ENCODE data around the gene ITPKB. TPM values are rescaled to one million over a fixed set of nuclear protein-coding genes. Genes with fewer than 3 reads are reported as not detected.

ITPKB gene
- total and polyA plus RNA-seq, 3 experiments from 2014 or later, result 37.7 to 50.1 (median 39.6) TPM

- peak overlapping the region in 7 of 8 donors; percentile 83 to 99 (median 88) for H3K27ac Mint-ChIP-seq
- H3K4me3 ChIP-seq (ENCODE audit: low read length), result no peak overlapping the region
- H3K36me3 Mint-ChIP-seq, result peaks cover 0 to 56% (median 0%) of the 10 kb centered on the region in 3 donors
- peaks cover 74% of the 10 kb centered on the region for H3K4me1 ChIP-seq (ENCODE audit: insufficient read depth, low read length)
- no peaks in the 10 kb centered on the region for H3K27me3 Mint-ChIP-seq
- H3K36me3 ChIP-seq (ENCODE audit: insufficient read depth, low read length), result peaks cover 3% of the 10 kb centered on the region
- no peak overlapping the region for H3K27ac ChIP-seq (ENCODE audit: low read depth, low read length)
- H3K4me3 Mint-ChIP-seq, result peak overlapping the region in 3 of 7 donors; percentile 15 to 48 (median 25)
- CTCF ChIA-PET, result interaction anchor here (0.7 to 1.6 kb wide), 3 partner anchors 14 to 73 kb away, joined by 3 to 4 read pairs (median 3); no protein-coding TSS in a partner anchor
- DNase-seq, result peak in 1 of 5 donors; percentile 36
- H3K4me1 Mint-ChIP-seq, result peaks cover 16 to 94% (median 90%) of the 10 kb centered on the region in 3 donors
- no peaks in the 10 kb centered on the region for H3K27me3 ChIP-seq (ENCODE audit: insufficient read depth, low read length, poor library complexity, severe bottlenecking)
- no peaks in the 10 kb centered on the region for H3K9me3 ChIP-seq (ENCODE audit: low read length)
- POLR2A ChIA-PET, result interaction anchor here (0.6 to 1.0 kb wide), 2 partner anchors 14 to 63 kb away, joined by 3 to 4 read pairs; no protein-coding TSS in a partner anchor
- H3K9me3 Mint-ChIP-seq, result no peaks in the 10 kb centered on the region
Observed at GRCh38 chr1:226666164-226666506, 72.9 kb downstream of the ITPKB start.

- H3K27ac ChIP-seq (ENCODE audit: low read depth, low read length), result no peak overlapping the region
- peak overlapping the region; percentile 43 to 67 (median 56) for H3K4me3 Mint-ChIP-seq
- H3K27ac Mint-ChIP-seq, result peak overlapping the region in 7 of 8 donors; percentile 85 to 99 (median 98)
- POLR2A ChIA-PET, result interaction anchor here (0.5 to 1.0 kb wide), 3 partner anchors 15 to 149 kb away, joined by 3 to 4 read pairs (median 3); no protein-coding TSS in a partner anchor
- no peaks in the 10 kb centered on the region for H3K27me3 ChIP-seq (ENCODE audit: insufficient read depth, low read length, poor library complexity, severe bottlenecking)
- H3K4me1 ChIP-seq (ENCODE audit: insufficient read depth, low read length), result peaks cover 69% of the 10 kb centered on the region
- no peaks in the 10 kb centered on the region for H3K9me3 Mint-ChIP-seq
- peaks cover 0 to 56% (median 0%) of the 10 kb centered on the region in 3 donors for H3K36me3 Mint-ChIP-seq
- CTCF ChIA-PET, result interaction anchor here (0.7 to 1.7 kb wide), 5 partner anchors 14 to 155 kb away, joined by 3 to 4 read pairs (median 3); no protein-coding TSS in a partner anchor
- peak in 1 of 5 donors; percentile 45 for DNase-seq
- peaks cover 3% of the 10 kb centered on the region for H3K36me3 ChIP-seq (ENCODE audit: insufficient read depth, low read length)
- no peaks in the 10 kb centered on the region for H3K27me3 Mint-ChIP-seq
- H3K9me3 ChIP-seq (ENCODE audit: low read length), result no peaks in the 10 kb centered on the region
- peaks cover 11 to 94% (median 90%) of the 10 kb centered on the region in 3 donors for H3K4me1 Mint-ChIP-seq
- no peak overlapping the region for H3K4me3 ChIP-seq (ENCODE audit: low read length)
Observed at GRCh38 chr1:226665505-226666163, 73.4 kb downstream of the ITPKB start.

- peak overlapping the region; percentile 20 for H3K4me3 ChIP-seq (ENCODE audit: low read length)
- peak overlapping the region in 7 of 8 donors; percentile 89 to 99 (median 98) for H3K27ac Mint-ChIP-seq
- peaks cover 0 to 58% (median 2%) of the 10 kb centered on the region in 3 donors for H3K36me3 Mint-ChIP-seq
- H3K4me1 Mint-ChIP-seq, result peaks cover 4 to 98% (median 94%) of the 10 kb centered on the region in 3 donors
- H3K27ac ChIP-seq (ENCODE audit: low read depth, low read length), result no peak overlapping the region
- H3K9me3 Mint-ChIP-seq, result no peaks in the 10 kb centered on the region
- H3K36me3 ChIP-seq (ENCODE audit: insufficient read depth, low read length), result no peaks in the 10 kb centered on the region
- DNase-seq, result no peak
- ChIA-PET CTCF (interaction anchor here (1.0 to 3.1 kb wide), 7 partner anchors 10 to 156 kb away, joined by 3 to 12 read pairs (median 3); no protein-coding TSS in a partner anchor), POLR2A (interaction anchor here (0.5 kb wide), 2 partner anchors 25 to 37 kb away, joined by 3 read pairs; no protein-coding TSS in a partner anchor)
- H3K4me3 Mint-ChIP-seq, result peak overlapping the region in 5 of 7 donors; percentile 37 to 79 (median 70)
- H3K27me3 ChIP-seq (ENCODE audit: insufficient read depth, low read length, poor library complexity, severe bottlenecking), result no peaks in the 10 kb centered on the region
- peaks cover 59% of the 10 kb centered on the region for H3K4me1 ChIP-seq (ENCODE audit: insufficient read depth, low read length)
- H3K9me3 ChIP-seq (ENCODE audit: low read length), result no peaks in the 10 kb centered on the region
- H3K27me3 Mint-ChIP-seq, result no peaks in the 10 kb centered on the region
Observed at GRCh38 chr1:226664413-226665101, 74.5 kb downstream of the ITPKB start.

GRCh38 chr1:226663327-226663704 lies 75.8 kb downstream of the ITPKB start:
- Histone ChIP-seq H3K27ac (ENCODE audit: low read depth, low read length) (peak overlapping the region; percentile 66), H3K27me3 (ENCODE audit: insufficient read depth, low read length, poor library complexity, severe bottlenecking) (no peaks in the 10 kb centered on the region), H3K4me1 (ENCODE audit: insufficient read depth, low read length) (peaks cover 54% of the 10 kb centered on the region), H3K9me3 (ENCODE audit: low read length) (no peaks in the 10 kb centered on the region), H3K4me3 (ENCODE audit: low read length) (peak overlapping the region; percentile 20), H3K36me3 (ENCODE audit: insufficient read depth, low read length) (no peaks in the 10 kb centered on the region)
- Mint-ChIP-seq H3K36me3 (peaks cover 0 to 56% (median 2%) of the 10 kb centered on the region in 3 donors), H3K9me3 (no peaks in the 10 kb centered on the region), H3K4me3 (peak overlapping the region; percentile 60 to 79 (median 70)), H3K27me3 (no peaks in the 10 kb centered on the region), H3K4me1 (peaks cover 0 to 95% (median 94%) of the 10 kb centered on the region in 3 donors), H3K27ac (peak overlapping the region in 7 of 8 donors; percentile 89 to 99 (median 98))
- no peak for DNase-seq
- ChIA-PET CTCF (interaction anchor here (1.0 to 3.2 kb wide), 12 partner anchors 10 to 69 kb away, joined by 3 to 14 read pairs (median 4); no protein-coding TSS in a partner anchor), POLR2A (interaction anchor here (1.0 to 2.0 kb wide), 3 partner anchors 10 to 40 kb away, joined by 4 to 13 read pairs (median 13); no protein-coding TSS in a partner anchor)

- DNase-seq, result peak; percentile 80 to 96 (median 87)
- Histone ChIP-seq H3K27me3 (ENCODE audit: insufficient read depth, low read length, poor library complexity, severe bottlenecking) (no peaks in the 10 kb centered on the region), H3K27ac (ENCODE audit: low read depth, low read length) (peak overlapping the region; percentile 66), H3K36me3 (ENCODE audit: insufficient read depth, low read length) (no peaks in the 10 kb centered on the region), H3K4me1 (ENCODE audit: insufficient read depth, low read length) (peaks cover 48% of the 10 kb centered on the region), H3K9me3 (ENCODE audit: low read length) (no peaks in the 10 kb centered on the region), H3K4me3 (ENCODE audit: low read length) (peak overlapping the region; percentile 20)
- Mint-ChIP-seq H3K36me3 (peaks cover 0 to 57% (median 2%) of the 10 kb centered on the region in 3 donors), H3K4me1 (peaks cover 0 to 93% (median 90%) of the 10 kb centered on the region in 3 donors), H3K27me3 (no peaks in the 10 kb centered on the region), H3K27ac (peak overlapping the region in 7 of 8 donors; percentile 89 to 99 (median 98)), H3K4me3 (peak overlapping the region; percentile 60 to 79 (median 70)), H3K9me3 (no peaks in the 10 kb centered on the region)
- CTCF ChIA-PET, result interaction anchor here (0.8 to 3.2 kb wide), 18 partner anchors 8 to 113 kb away, joined by 3 to 14 read pairs (median 4); no protein-coding TSS in a partner anchor
- POLR2A ChIA-PET, result interaction anchor here (0.6 to 2.0 kb wide), 8 partner anchors 9 to 71 kb away, joined by 3 to 13 read pairs (median 4); no protein-coding TSS in a partner anchor
Observed at GRCh38 chr1:226662642-226663326, 76.3 kb downstream of the ITPKB start.

- ChIA-PET POLR2A (interaction anchor here (0.7 to 2.0 kb wide), 6 partner anchors 8 to 25 kb away, joined by 3 to 13 read pairs (median 5); no protein-coding TSS in a partner anchor), CTCF (interaction anchor here (0.9 to 3.2 kb wide), 13 partner anchors 9 to 114 kb away, joined by 3 to 14 read pairs (median 4); no protein-coding TSS in a partner anchor)
- DNase-seq, result no peak
- no peaks in the 10 kb centered on the region for H3K9me3 Mint-ChIP-seq
- peaks cover 40% of the 10 kb centered on the region for H3K4me1 ChIP-seq (ENCODE audit: insufficient read depth, low read length)
- peak overlapping the region in 7 of 8 donors; percentile 89 to 99 (median 98) for H3K27ac Mint-ChIP-seq
- H3K36me3 ChIP-seq (ENCODE audit: insufficient read depth, low read length), result no peaks in the 10 kb centered on the region
- H3K27me3 ChIP-seq (ENCODE audit: insufficient read depth, low read length, poor library complexity, severe bottlenecking), result no peaks in the 10 kb centered on the region
- peak overlapping the region; percentile 52 for H3K27ac ChIP-seq (ENCODE audit: low read depth, low read length)
- H3K4me1 Mint-ChIP-seq, result peaks cover 0 to 93% (median 81%) of the 10 kb centered on the region in 3 donors
- no peaks in the 10 kb centered on the region for H3K9me3 ChIP-seq (ENCODE audit: low read length)
- no peaks in the 10 kb centered on the region for H3K27me3 Mint-ChIP-seq
- H3K4me3 Mint-ChIP-seq, result peak overlapping the region in 6 of 7 donors; percentile 64 to 91 (median 74)
- peak overlapping the region; percentile 1 for H3K4me3 ChIP-seq (ENCODE audit: low read length)
- peaks cover 0 to 57% (median 2%) of the 10 kb centered on the region in 3 donors for H3K36me3 Mint-ChIP-seq
Observed at GRCh38 chr1:226661965-226662364, 77.1 kb downstream of the ITPKB start.

- no peaks in the 10 kb centered on the region for H3K9me3 Mint-ChIP-seq
- ChIA-PET CTCF (interaction anchor here (1.2 to 3.2 kb wide), 5 partner anchors 9 to 27 kb away, joined by 3 to 14 read pairs (median 11); no protein-coding TSS in a partner anchor), POLR2A (interaction anchor here (2.0 kb wide), 1 partner anchor 8 kb away, joined by 13 read pairs; no protein-coding TSS in a partner anchor)
- H3K27ac Mint-ChIP-seq, result peak overlapping the region in 7 of 8 donors; percentile 89 to 99 (median 98)
- Histone ChIP-seq H3K27me3 (ENCODE audit: insufficient read depth, low read length, poor library complexity, severe bottlenecking) (no peaks in the 10 kb centered on the region), H3K4me1 (ENCODE audit: insufficient read depth, low read length) (peaks cover 33% of the 10 kb centered on the region), H3K4me3 (ENCODE audit: low read length) (peak overlapping the region; percentile 1), H3K27ac (ENCODE audit: low read depth, low read length) (no peak overlapping the region), H3K9me3 (ENCODE audit: low read length) (no peaks in the 10 kb centered on the region), H3K36me3 (ENCODE audit: insufficient read depth, low read length) (no peaks in the 10 kb centered on the region)
- no peak for DNase-seq
- peaks cover 0 to 93% (median 75%) of the 10 kb centered on the region in 3 donors for H3K4me1 Mint-ChIP-seq
- no peaks in the 10 kb centered on the region for H3K27me3 Mint-ChIP-seq
- peak overlapping the region; percentile 19 to 91 (median 68) for H3K4me3 Mint-ChIP-seq
- H3K36me3 Mint-ChIP-seq, result peaks cover 0 to 56% (median 2%) of the 10 kb centered on the region in 3 donors
Observed at GRCh38 chr1:226661271-226661670, 77.8 kb downstream of the ITPKB start.
